GM23338 (cell line): ENCODE measurements around the gene AOC2. TPM values are rescaled to one million over a fixed set of nuclear protein-coding genes. Genes with fewer than 3 reads are reported as not detected.

Source experiments
- ATAC-seq: fragments of 200-7000 bp; cut with Tn5 transposase; 3 replicates; pipeline ENCODE4 v1.9.1; 2020
- DNase-seq: peaks from one replicate; pipeline ENCODE4 v3.0.0-alpha.2; 2015; ENCODE audit warnings: low spot score
- H2AFZ ChIP-seq: fragments of 200-600 bp; sonication (generic); 2 replicates; pipeline ENCODE4 v1.8.0; 2016; ENCODE audit warnings: antibody characterized with exemption, mild to moderate bottlenecking, moderate library complexity
- H3F3A ChIP-seq: fragments of 200-600 bp; sonication (generic); replicated peaks from 2 replicates; pipeline ENCODE4 v1.8.0; 2017; ENCODE audit warnings: antibody characterized with exemption, mixed run types, low read depth
- H3K27ac ChIP-seq: fragments of 200-600 bp; sonication (generic); 2 replicates; pipeline ENCODE4 v1.6.1; 2016; ENCODE audit warnings: low read depth
- H3K27me3 ChIP-seq: fragments of 200-600 bp; sonication (generic); 2 replicates; pipeline ENCODE4 v1.8.0; 2016; ENCODE audit warnings: mild to moderate bottlenecking, mixed run types, moderate library complexity; ENCODE audit not compliant: insufficient read depth
- H3K36me3 ChIP-seq: fragments of 200-600 bp; sonication (generic); 2 replicates; pipeline ENCODE4 v1.8.0; 2016; ENCODE audit warnings: mild to moderate bottlenecking; ENCODE audit not compliant: insufficient read depth
- H3K4me1 ChIP-seq: fragments of 200-600 bp; sonication (generic); 2 replicates; pipeline ENCODE4 v1.8.0; 2016; ENCODE audit warnings: mild to moderate bottlenecking, moderate library complexity; ENCODE audit not compliant: insufficient read depth
- H3K4me2 ChIP-seq: fragments of 200-600 bp; sonication (generic); 2 replicates; pipeline ENCODE4 v1.7.1; 2017; ENCODE audit warnings: mixed run types
- H3K4me3 ChIP-seq: fragments of 200-600 bp; sonication (generic); 2 replicates; pipeline ENCODE4 v1.6.1; 2016; ENCODE audit warnings: mixed run types
- H3K79me2 ChIP-seq: fragments of 200-600 bp; sonication (generic); replicated peaks from 2 replicates; pipeline ENCODE4 v1.8.0; 2017; ENCODE audit warnings: mild to moderate bottlenecking; ENCODE audit not compliant: insufficient read depth
- H3K9me2 ChIP-seq: fragments of 200-600 bp; sonication (generic); 2 replicates; pipeline ENCODE4 v1.8.0; 2017; ENCODE audit not compliant: insufficient read depth
- H4K20me1 ChIP-seq: fragments of 200-600 bp; sonication (generic); replicated peaks from 2 replicates; pipeline ENCODE4 v1.8.0; 2017; ENCODE audit warnings: mild to moderate bottlenecking; ENCODE audit not compliant: insufficient read depth
- H3K27ac Mint-ChIP-seq: 2 replicates; pipeline ENCODE4 v1.8.0; 2020; ENCODE audit warnings: inconsistent platforms, mild to moderate bottlenecking, moderate library complexity, mixed read lengths
- H3K27me3 Mint-ChIP-seq: 3 replicates; pipeline ENCODE4 v1.8.0; 2022; ENCODE audit warnings: low read depth, mild to moderate bottlenecking, moderate library complexity, mixed read lengths, inconsistent platforms; ENCODE audit not compliant: insufficient read depth, poor library complexity
- H3K36me3 Mint-ChIP-seq: 3 replicates; pipeline ENCODE4 v1.8.0; 2021; ENCODE audit warnings: low read depth, mild to moderate bottlenecking, inconsistent platforms, moderate library complexity, mixed read lengths
- H3K4me1 Mint-ChIP-seq: 3 replicates; pipeline ENCODE4 v1.8.0; 2020; ENCODE audit warnings: mild to moderate bottlenecking, inconsistent platforms, mixed read lengths
- H3K4me3 Mint-ChIP-seq: 3 replicates; pipeline ENCODE4 v1.8.0; 2021; ENCODE audit warnings: moderate library complexity, mild to moderate bottlenecking, inconsistent platforms, mixed read lengths
- H3K9me3 Mint-ChIP-seq: 3 replicates; pipeline ENCODE4 v1.8.0; 2020; ENCODE audit warnings: moderate library complexity, mild to moderate bottlenecking, inconsistent platforms, mixed read lengths
- EZH2 ChIP-seq: fragments of 200-600 bp; sonication (generic); IDR thresholded peaks from one replicate; pipeline ENCODE4 v1.8.0; 2017; ENCODE audit warnings: antibody characterized with exemption, mild to moderate bottlenecking, low read depth; ENCODE audit not compliant: unreplicated experiment
- JUNB ChIP-seq: IDR thresholded peaks from one replicate; pipeline ENCODE4 v1.6.1; 2016; ENCODE audit warnings: antibody characterized with exemption; ENCODE audit not compliant: unreplicated experiment
- NANOG ChIP-seq: IDR thresholded peaks from 2 replicates; pipeline ENCODE4 v1.6.1; 2016; ENCODE audit warnings: antibody characterized with exemption, borderline replicate concordance
- POLR2AphosphoS5 ChIP-seq: IDR thresholded peaks from 2 replicates; pipeline ENCODE4 v1.6.1; 2016; ENCODE audit warnings: antibody characterized with exemption, low read depth
- STAT1 ChIP-seq: IDR thresholded peaks from one replicate; pipeline ENCODE4 v1.6.1; 2016; ENCODE audit warnings: antibody characterized with exemption; ENCODE audit not compliant: unreplicated experiment
- ZNF114 ChIP-seq: fragments of 250-450 bp; sonication (Bioruptor Pico); IDR thresholded peaks from 2 replicates; pipeline ENCODE4 v1.5.0; 2020; ENCODE audit warnings: mild to moderate bottlenecking, moderate library complexity
- ZNF331 ChIP-seq: fragments of 250-450 bp; sonication (Bioruptor Pico); IDR thresholded peaks from 2 replicates; pipeline ENCODE4 v1.5.0; 2020; ENCODE audit warnings: low read depth, mild to moderate bottlenecking, moderate library complexity
- polyA plus RNA-seq: library from polyadenylated mRNA; unstranded; fragments of >200 nt; fragmentation: Nextera tagmentation; extraction: Ambion mirVana; gene quantifications from 2 replicates; pipeline ENCODE4 v1.2.1, GENCODE V29; 2016
- total RNA-seq: library from RNA; depleted of rRNA; stranded (reverse); fragments of >200 nt; shearing (Covaris generic); gene quantifications from 2 replicates; pipeline ENCODE4 v1.2.3, GENCODE V29; 2014
- TF ChIP-seq, protein P1 (sequence below): IDR thresholded peaks from 2 replicates; pipeline ENCODE4 v1.6.1; 2016; ENCODE audit warnings: antibody characterized with exemption
- TF ChIP-seq, protein P2 (sequence below), 2 experiments: fragments of 200-600 bp in 1 of 2; sonication (generic) in 1 of 2; conservative IDR thresholded peaks; 2 replicates each; pipeline versions ENCODE4 v1.5.1 to v1.6.1; 2016 to 2017; ENCODE audit warnings: antibody characterized with exemption in 2 of 2, low read depth in 2 of 2, mild to moderate bottlenecking in 2 of 2, moderate library complexity in 1 of 2

The AOC2 gene
- total and polyA plus RNA-seq, 2 experiments from 2014 or later, result 2.0 to 5.8 TPM

DNA sequence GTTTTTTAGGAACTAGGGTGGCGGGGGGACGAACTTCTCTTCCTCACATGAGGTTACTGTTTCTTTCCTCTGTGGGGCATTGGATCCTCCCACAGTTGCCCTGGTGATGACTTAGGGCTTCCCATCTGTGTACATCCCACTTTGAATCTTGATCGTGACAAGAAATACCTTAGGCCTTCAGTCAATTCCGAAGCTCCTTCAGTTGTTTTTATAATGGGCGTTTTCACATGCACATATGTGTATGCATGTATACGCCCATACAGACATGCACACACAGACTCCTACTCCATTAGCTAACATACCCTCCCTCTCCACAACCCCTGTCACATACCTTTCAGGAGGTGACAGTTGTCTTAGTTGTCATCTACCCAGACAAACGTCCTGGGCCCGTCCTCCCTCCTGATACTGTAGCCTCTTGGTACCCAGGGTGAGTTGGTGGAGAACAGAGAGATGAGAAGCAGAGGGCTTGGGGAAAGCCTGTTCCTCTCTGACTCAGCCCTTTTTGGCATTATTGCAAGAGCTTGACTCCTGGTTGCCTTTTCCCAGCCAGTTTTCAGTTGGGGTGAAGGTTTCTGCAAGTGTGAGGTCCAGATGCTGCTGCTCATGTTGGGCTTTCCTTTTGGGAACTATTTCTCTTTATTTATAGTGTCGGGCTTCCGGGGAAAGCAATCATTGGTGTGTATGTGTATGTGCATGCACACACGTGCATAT is 2.2 kb upstream of the AOC2 start:
- no peak overlapping the region for H3K4me2 ChIP-seq
- H3F3A ChIP-seq, result peaks cover 30% of the 10 kb centered on the region
- H3K4me3 ChIP-seq, result no peak overlapping the region
- Mint-ChIP-seq H3K36me3 (peaks cover 89% of the 10 kb centered on the region), H3K27ac (no peak overlapping the region), H3K4me1 (peaks cover 3% of the 10 kb centered on the region; the same call in 1 of the 3 replicates), H3K27me3 (peaks cover 7% of the 10 kb centered on the region), H3K9me3 (no peaks in the 10 kb centered on the region; the same call in 2 of the 3 replicates), H3K4me3 (no peak overlapping the region)
- DNase-seq (no peak), ATAC-seq (no peak)
- no peak overlapping the region for H2AFZ ChIP-seq
- H3K79me2 ChIP-seq, result no peaks in the 10 kb centered on the region
- H3K9me2 ChIP-seq, result no peaks in the 10 kb centered on the region
- H4K20me1 ChIP-seq, result peaks cover 29% of the 10 kb centered on the region
- H3K4me1 ChIP-seq, result no peaks in the 10 kb centered on the region
- no peak for TF ChIP-seq STAT1
- TF ChIP-seq JUNB, result no peak
- TF ChIP-seq POLR2AphosphoS5, result no peak
- TF ChIP-seq EZH2, result no peak
- TF ChIP-seq NANOG, result no peak
- TF ChIP-seq, protein P1, sequence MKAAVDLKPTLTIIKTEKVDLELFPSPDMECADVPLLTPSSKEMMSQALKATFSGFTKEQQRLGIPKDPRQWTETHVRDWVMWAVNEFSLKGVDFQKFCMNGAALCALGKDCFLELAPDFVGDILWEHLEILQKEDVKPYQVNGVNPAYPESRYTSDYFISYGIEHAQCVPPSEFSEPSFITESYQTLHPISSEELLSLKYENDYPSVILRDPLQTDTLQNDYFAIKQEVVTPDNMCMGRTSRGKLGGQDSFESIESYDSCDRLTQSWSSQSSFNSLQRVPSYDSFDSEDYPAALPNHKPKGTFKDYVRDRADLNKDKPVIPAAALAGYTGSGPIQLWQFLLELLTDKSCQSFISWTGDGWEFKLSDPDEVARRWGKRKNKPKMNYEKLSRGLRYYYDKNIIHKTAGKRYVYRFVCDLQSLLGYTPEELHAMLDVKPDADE, result no peak
- TF ChIP-seq ZNF331 (CRISPR knock-in tag), result no peak
- TF ChIP-seq ZNF114 (CRISPR knock-in tag), result no peak
- H3K27ac ChIP-seq, result peak overlapping the region; percentile 50; the same call in 1 of the 2 replicates
- peaks cover 60% of the 10 kb centered on the region for H3K36me3 ChIP-seq
- no peaks in the 10 kb centered on the region for H3K27me3 ChIP-seq

DNA sequence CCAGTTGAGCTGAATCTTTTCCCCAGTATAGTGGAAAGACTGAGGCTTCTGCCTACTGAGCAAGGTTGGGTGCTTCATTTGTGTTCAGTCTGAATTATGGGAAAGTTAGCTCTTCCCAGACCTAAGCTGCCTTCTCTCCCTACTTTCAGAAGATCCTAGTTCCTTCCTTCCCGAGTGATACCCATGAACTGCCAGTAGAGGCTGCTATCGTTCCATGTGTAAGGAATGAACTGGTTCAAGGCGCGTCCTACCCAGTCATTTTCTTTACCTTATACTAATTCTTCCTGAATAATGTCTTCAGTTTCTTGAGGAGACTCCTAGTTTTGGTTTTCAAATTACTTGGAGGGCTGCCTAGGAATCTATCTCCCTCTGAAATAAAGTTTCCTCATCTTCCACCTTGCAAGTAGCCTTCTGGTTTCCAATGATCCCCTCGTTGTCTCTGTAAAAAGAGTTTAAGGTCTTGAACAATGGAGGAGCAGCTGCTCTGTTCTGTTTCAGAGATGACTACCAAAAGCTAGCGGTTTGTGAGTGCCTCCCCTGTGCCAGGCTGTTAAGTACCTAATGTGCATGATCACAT is 934 bp upstream of the AOC2 start:
- peaks cover 29% of the 10 kb centered on the region for H3F3A ChIP-seq
- TF ChIP-seq, protein P2, sequence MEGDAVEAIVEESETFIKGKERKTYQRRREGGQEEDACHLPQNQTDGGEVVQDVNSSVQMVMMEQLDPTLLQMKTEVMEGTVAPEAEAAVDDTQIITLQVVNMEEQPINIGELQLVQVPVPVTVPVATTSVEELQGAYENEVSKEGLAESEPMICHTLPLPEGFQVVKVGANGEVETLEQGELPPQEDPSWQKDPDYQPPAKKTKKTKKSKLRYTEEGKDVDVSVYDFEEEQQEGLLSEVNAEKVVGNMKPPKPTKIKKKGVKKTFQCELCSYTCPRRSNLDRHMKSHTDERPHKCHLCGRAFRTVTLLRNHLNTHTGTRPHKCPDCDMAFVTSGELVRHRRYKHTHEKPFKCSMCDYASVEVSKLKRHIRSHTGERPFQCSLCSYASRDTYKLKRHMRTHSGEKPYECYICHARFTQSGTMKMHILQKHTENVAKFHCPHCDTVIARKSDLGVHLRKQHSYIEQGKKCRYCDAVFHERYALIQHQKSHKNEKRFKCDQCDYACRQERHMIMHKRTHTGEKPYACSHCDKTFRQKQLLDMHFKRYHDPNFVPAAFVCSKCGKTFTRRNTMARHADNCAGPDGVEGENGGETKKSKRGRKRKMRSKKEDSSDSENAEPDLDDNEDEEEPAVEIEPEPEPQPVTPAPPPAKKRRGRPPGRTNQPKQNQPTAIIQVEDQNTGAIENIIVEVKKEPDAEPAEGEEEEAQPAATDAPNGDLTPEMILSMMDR (conservative IDR thresholded peaks at IDR 0.05; ENCODE audit: low read depth in 2 of 2), result peak; percentile 90 to 96
- TF ChIP-seq ZNF114 (CRISPR knock-in tag) (no peak), POLR2AphosphoS5 (no peak), STAT1 (no peak), JUNB (no peak)
- no peak overlapping the region for H3K4me2 ChIP-seq
- no peaks in the 10 kb centered on the region for H3K9me2 ChIP-seq
- no peak overlapping the region for H3K27ac Mint-ChIP-seq
- no peaks in the 10 kb centered on the region for H3K27me3 ChIP-seq
- ATAC-seq (peak; percentile 78), DNase-seq (peak; percentile 80)
- H3K36me3 ChIP-seq, result peaks cover 48% of the 10 kb centered on the region
- no peaks in the 10 kb centered on the region; the same call in 2 of the 3 replicates for H3K9me3 Mint-ChIP-seq
- no peak overlapping the region for H2AFZ ChIP-seq
- H3K27me3 Mint-ChIP-seq, result peaks cover 7% of the 10 kb centered on the region
- H3K4me1 ChIP-seq, result no peaks in the 10 kb centered on the region
- H3K4me3 Mint-ChIP-seq, result no peak overlapping the region
- peaks cover 3% of the 10 kb centered on the region; the same call in 1 of the 3 replicates for H3K4me1 Mint-ChIP-seq
- no peak overlapping the region for H3K27ac ChIP-seq
- peaks cover 75% of the 10 kb centered on the region for H3K36me3 Mint-ChIP-seq
- H3K4me3 ChIP-seq, result no peak overlapping the region
- no peaks in the 10 kb centered on the region for H3K79me2 ChIP-seq
- H4K20me1 ChIP-seq, result peaks cover 29% of the 10 kb centered on the region
